Thymus (tissue), 11 donors: ENCODE data around the gene TFCP2. TPM values are rescaled to one million over a fixed set of nuclear protein-coding genes. Genes with fewer than 3 reads are reported as not detected.

Experiments
- DNase-seq, 9 donors: peaks; one replicate each; pipeline ENCODE4 v3.0.0-alpha.2; 2013; ENCODE audit warnings: low spot score in 9 of 9, low read depth in 6 of 9, missing footprints in 1 of 9
- H3K27ac ChIP-seq, 2 donors: one replicate each; pipeline ENCODE4 v1.5.1; 2013; ENCODE audit warnings: control low read depth in 1 of 2, low read depth in 1 of 2, low read length in 1 of 2, mild to moderate bottlenecking in 1 of 2, moderate library complexity in 1 of 2
- H3K27me3 ChIP-seq, 2 donors: one replicate each; pipeline ENCODE4 v1.5.1; 2013; ENCODE audit warnings: low read length in 1 of 2; ENCODE audit not compliant: control insufficient read depth in 2 of 2, insufficient read depth in 1 of 2
- H3K36me3 ChIP-seq, 2 donors: one replicate each; pipeline ENCODE4 v1.5.1; 2013; ENCODE audit warnings: low read length in 1 of 2, mild to moderate bottlenecking in 1 of 2, moderate library complexity in 1 of 2; ENCODE audit not compliant: control insufficient read depth in 2 of 2, insufficient read depth in 2 of 2
- H3K4me1 ChIP-seq, 2 donors: one replicate each; pipeline ENCODE4 v1.5.1; 2013; ENCODE audit warnings: low read length in 2 of 2; ENCODE audit not compliant: control insufficient read depth in 2 of 2, insufficient read depth in 2 of 2
- H3K4me3 ChIP-seq, 2 donors: one replicate each; pipeline ENCODE4 v1.5.1; 2013; ENCODE audit warnings: low read length in 2 of 2, control low read depth in 1 of 2, mild to moderate bottlenecking in 1 of 2
- H3K9me3 ChIP-seq, 2 donors: one replicate each; pipeline ENCODE4 v1.5.1; 2013; ENCODE audit warnings: low read length in 1 of 2, mild to moderate bottlenecking in 1 of 2; ENCODE audit not compliant: control insufficient read depth in 2 of 2, insufficient read depth in 1 of 2
- WGBS: extraction: QIAGEN DNeasy Blood & Tissue Kit; methylation state at CpG from one replicate; pipeline ENCODE4 v1.1.7; 2013; 5-methylcytosine and 5-hydroxymethylcytosine counted together
- polyA plus RNA-seq: library from polyadenylated mRNA; stranded (reverse); fragments of 200-250 nt; gene quantifications from one replicate; pipeline ENCODE4 v1.2.3, GENCODE V29; 2013
- total RNA-seq: library from RNA; stranded (reverse); fragments of 120-200 nt; gene quantifications from one replicate; pipeline ENCODE4 v1.2.4, GENCODE V29; 2013
- donor health status: healthy.

TFCP2 gene
- total and polyA plus RNA-seq, 2 donors, result 11.7 to 25.3 TPM

DNA sequence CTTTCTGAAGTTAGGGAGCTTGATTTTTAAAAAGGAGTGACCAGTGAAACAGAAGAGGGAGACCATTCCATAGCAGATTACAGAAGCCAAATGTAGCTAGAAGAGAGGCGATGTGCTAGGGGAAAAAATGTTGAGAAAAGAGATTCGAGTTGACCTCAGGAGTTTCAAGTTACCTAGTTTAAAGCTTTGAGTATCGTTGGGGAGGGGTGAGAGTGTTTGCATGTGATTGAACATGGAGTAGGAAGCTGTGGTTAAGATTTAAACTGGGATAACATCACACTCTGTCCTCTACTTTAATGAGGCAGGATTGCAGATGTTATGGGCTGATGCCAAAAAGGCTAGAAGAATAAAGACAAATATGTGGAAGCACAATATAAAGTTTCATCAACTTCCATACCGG is 121.1 kb downstream of the TFCP2 start:
- H3K9me3 ChIP-seq, result no peaks in the 10 kb centered on the region
- no peaks in the 10 kb centered on the region for H3K27me3 ChIP-seq
- no peak for DNase-seq
- H3K36me3 ChIP-seq, result peaks cover 27 to 43% of the 10 kb centered on the region in 2 donors
- H3K4me1 ChIP-seq, result peaks cover 9 to 22% of the 10 kb centered on the region in 2 donors
- WGBS, result 58% methylated on average over 4 of the region's 4 CpGs
- H3K4me3 ChIP-seq, result no peak overlapping the region
- no peak overlapping the region for H3K27ac ChIP-seq

DNA sequence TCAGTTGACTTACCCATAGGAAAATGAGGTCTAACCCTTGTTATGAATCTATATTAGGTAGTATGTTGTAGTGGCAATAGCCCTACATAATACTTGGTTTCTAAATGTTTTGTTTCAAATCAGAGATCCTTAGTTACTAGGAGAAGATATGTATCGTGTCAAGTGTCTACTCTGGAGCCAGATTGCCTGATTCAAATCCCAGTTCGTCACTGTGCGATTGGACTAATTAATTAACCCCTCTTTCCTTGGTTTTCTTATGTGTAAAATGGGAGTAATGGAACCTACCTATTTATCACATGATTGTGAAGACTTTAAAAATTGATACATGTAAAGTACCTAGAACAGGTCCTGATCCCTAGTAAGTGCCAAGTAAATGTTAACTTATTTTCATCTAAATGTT is 123.4 kb downstream of the TFCP2 start:
- no peak overlapping the region for H3K27ac ChIP-seq
- no peak for DNase-seq
- no peak overlapping the region for H3K4me3 ChIP-seq
- peaks cover 9 to 22% of the 10 kb centered on the region in 2 donors for H3K4me1 ChIP-seq
- H3K27me3 ChIP-seq, result no peaks in the 10 kb centered on the region
- peaks cover 8 to 26% of the 10 kb centered on the region in 2 donors for H3K36me3 ChIP-seq
- H3K9me3 ChIP-seq, result no peaks in the 10 kb centered on the region
- 94% methylated on average over 3 of the region's 3 CpGs for WGBS

DNA sequence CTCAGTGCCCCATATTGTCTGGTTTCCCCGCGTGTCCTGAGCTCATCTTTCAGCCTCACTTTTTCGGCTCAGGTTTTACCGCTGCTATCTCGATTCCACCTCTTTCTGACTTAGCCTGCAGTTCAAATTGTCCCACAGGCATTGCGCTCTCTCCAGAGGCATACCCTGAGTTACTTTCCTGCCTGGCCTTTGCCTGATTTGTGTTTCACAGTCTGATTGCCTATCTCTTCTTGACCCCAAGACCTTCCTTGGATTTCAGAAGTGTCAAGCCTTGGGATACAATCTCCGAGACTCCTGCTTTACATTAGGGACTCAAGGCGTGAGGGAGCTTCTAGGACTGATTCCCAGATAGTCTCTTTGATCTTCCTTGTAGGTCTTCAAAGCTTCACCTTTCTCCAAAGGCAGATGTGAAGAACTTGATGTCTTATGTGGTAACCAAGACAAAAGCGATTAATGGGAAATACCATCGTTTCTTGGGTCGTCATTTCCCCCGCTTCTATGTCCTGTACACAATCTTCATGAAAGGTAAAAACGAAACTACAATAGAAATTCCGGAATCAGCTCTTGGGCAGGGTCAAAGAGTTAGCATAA is 124.2 kb downstream of the TFCP2 start:
- peak in 1 of 9 donors; percentile 46 for DNase-seq
- H3K27ac ChIP-seq, result peak overlapping the region; percentile 88 to 96
- H3K27me3 ChIP-seq, result no peaks in the 10 kb centered on the region
- peak overlapping the region; percentile 70 to 73 for H3K4me3 ChIP-seq
- H3K36me3 ChIP-seq, result peaks cover 4 to 19% of the 10 kb centered on the region in 2 donors
- 36% methylated on average over 14 of the region's 14 CpGs for WGBS
- H3K4me1 ChIP-seq, result peaks cover 9 to 22% of the 10 kb centered on the region in 2 donors
- no peaks in the 10 kb centered on the region for H3K9me3 ChIP-seq

DNA sequence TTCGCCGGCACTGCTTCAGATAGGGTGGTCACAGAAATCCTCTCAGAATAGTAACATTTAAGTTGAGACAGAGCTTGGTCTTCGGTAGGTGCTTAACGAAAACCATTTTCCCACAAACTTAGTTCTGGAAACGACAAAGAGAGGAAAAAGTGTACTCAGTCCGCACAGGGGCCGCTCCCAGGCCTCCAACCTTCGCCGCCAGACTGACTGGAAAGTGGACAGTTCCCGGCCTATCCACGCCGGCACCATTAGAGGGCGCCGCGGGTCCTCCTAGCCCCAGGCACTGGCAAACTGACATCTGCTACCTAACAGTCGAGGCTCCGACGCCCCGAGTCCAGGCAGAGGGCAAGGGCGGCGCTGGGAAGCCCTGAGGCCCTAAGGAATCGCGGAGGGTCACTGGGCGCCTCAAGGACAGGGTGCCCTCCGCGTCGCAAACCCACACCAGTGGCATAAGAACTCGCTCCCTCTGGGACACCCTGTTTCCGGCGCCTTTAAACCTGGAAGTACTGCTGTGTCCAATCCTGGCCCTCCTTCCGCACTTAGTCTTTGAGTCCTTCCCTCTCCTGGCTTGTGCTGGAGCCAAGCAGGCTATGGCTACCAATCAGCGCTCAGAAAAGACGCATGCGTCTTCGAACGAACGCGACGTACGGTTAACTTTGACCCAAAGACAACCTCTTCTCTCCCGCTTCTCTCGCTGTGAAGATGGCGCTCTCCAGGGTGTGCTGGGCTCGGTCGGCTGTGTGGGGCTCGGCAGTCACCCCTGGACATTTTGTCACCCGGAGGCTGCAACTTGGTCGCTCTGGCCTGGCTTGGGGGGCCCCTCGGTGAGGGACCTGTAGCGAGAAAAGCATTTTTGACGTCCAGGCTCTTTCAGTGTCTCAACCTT is 125.0 kb downstream of the TFCP2 start, which contains the start of gene LETMD1:
Gene LETMD1, plus strand, starts transcription at position 673 of the 886 bp plus-strand sequence. Its CDS starts 30 bp downstream, at position 703.
- peak within 1 kb of the TSS; percentile 70 to 73 for H3K4me3 ChIP-seq
- peaks cover 9 to 22% of the 10 kb centered on the region in 2 donors for H3K4me1 ChIP-seq
- DNase-seq, result peak; percentile 94 to 99 (median 97)
- no peaks in the 10 kb centered on the region for H3K27me3 ChIP-seq
- 4% methylated on average over 51 of the region's 51 CpGs for WGBS
- no peaks in the 10 kb centered on the region for H3K9me3 ChIP-seq
- H3K27ac ChIP-seq, result peak within 1 kb of the TSS; percentile 94 to 96
- peaks cover 0 to 11% of the 10 kb centered on the region in 2 donors for H3K36me3 ChIP-seq

Other genes starting within 250 kb of the TFCP2 start
- not detected for gene HIGD1C, start 220.6 kb downstream of the TFCP2 start, total RNA-seq
- not detected for gene HIGD1C, start 220.6 kb downstream of the TFCP2 start, polyA plus RNA-seq
- gene SLC11A2, start 146.8 kb downstream of the TFCP2 start, total RNA-seq, result 26.9 TPM
- gene SLC11A2, start 146.8 kb downstream of the TFCP2 start, polyA plus RNA-seq, result 30.0 TPM
- gene LETMD1, start 124.8 kb downstream of the TFCP2 start, total RNA-seq, result 45.2 TPM
- gene LETMD1, start 124.8 kb downstream of the TFCP2 start, polyA plus RNA-seq, result 78.8 TPM
- gene CSRNP2, start 89.5 kb downstream of the TFCP2 start, total RNA-seq, result 11.7 TPM
- gene CSRNP2, start 89.5 kb downstream of the TFCP2 start, polyA plus RNA-seq, result 16.7 TPM
- gene POU6F1, start 44.9 kb upstream of the TFCP2 start, total RNA-seq, result 0.42 TPM
- 7.9 TPM for gene POU6F1, start 44.9 kb upstream of the TFCP2 start, polyA plus RNA-seq
- gene DAZAP2, start 65.7 kb upstream of the TFCP2 start, total RNA-seq, result 169 TPM
- gene DAZAP2, start 65.7 kb upstream of the TFCP2 start, polyA plus RNA-seq, result 279 TPM
- gene SMAGP, start 97.3 kb upstream of the TFCP2 start, total RNA-seq, result 1.5 TPM
- 6.5 TPM for gene SMAGP, start 97.3 kb upstream of the TFCP2 start, polyA plus RNA-seq
- 63.3 TPM for gene BIN2, start 151.0 kb upstream of the TFCP2 start, total RNA-seq
- 57.7 TPM for gene BIN2, start 151.0 kb upstream of the TFCP2 start, polyA plus RNA-seq
- gene CELA1, start 173.5 kb upstream of the TFCP2 start, total RNA-seq, result 0.09 TPM
- gene CELA1, start 173.5 kb upstream of the TFCP2 start, polyA plus RNA-seq, result 0.71 TPM
- gene GALNT6, start 218.3 kb upstream of the TFCP2 start, total RNA-seq, result 12.3 TPM
- 3.7 TPM for gene GALNT6, start 218.3 kb upstream of the TFCP2 start, polyA plus RNA-seq